Iris pigment epithelial cell (primary cell): ENCODE data around the gene CLOCK.

Experiments used
- DNase-seq: peaks from one replicate; pipeline ENCODE4 v3.0.0-alpha.2; 2011; ENCODE audit warnings: low read depth

Gene CLOCK

GRCh38 chr4:55543858-55544257 is 2.9 kb downstream of the CLOCK start:
- DNase-seq, result no peak

- no peak for DNase-seq
Observed at GRCh38 chr4:55540271-55540670, 6.4 kb downstream of the CLOCK start.

- DNase-seq, result peak; percentile 28
Observed at GRCh38 chr4:55539658-55540057, 7.1 kb downstream of the CLOCK start.

- DNase-seq, result no peak
Observed at GRCh38 chr4:55538531-55538930, 8.2 kb downstream of the CLOCK start.

GRCh38 chr4:55534306-55534705 is 12.4 kb downstream of the CLOCK start:
- no peak for DNase-seq

GRCh38 chr4:55530691-55531090 is 16.0 kb downstream of the CLOCK start:
- DNase-seq, result no peak

GRCh38 chr4:55530167-55530566 is 16.5 kb downstream of the CLOCK start:
- DNase-seq, result no peak

- no peak for DNase-seq
Observed at GRCh38 chr4:55528491-55528890, 18.2 kb downstream of the CLOCK start.

GRCh38 chr4:55524844-55525571 is 21.7 kb downstream of the CLOCK start:
- peak; percentile 36 for DNase-seq

- no peak for DNase-seq
Observed at GRCh38 chr4:55518442-55518841, 28.3 kb downstream of the CLOCK start.

- no peak for DNase-seq
Observed at GRCh38 chr4:55517526-55518229, 29.0 kb downstream of the CLOCK start.

GRCh38 chr4:55512922-55513571 is 33.7 kb downstream of the CLOCK start:
- DNase-seq, result peak; percentile 33

GRCh38 chr4:55512077-55512476 is 34.6 kb downstream of the CLOCK start:
- DNase-seq, result no peak

GRCh38 chr4:55510685-55511084 is 36.0 kb downstream of the CLOCK start:
- DNase-seq, result no peak

GRCh38 chr4:55509266-55509665 is 37.4 kb downstream of the CLOCK start:
- DNase-seq, result peak; percentile 10

- no peak for DNase-seq
Observed at GRCh38 chr4:55507612-55508011, 39.1 kb downstream of the CLOCK start.

- peak; percentile 84 for DNase-seq
Observed at GRCh38 chr4:55503169-55503568, 43.5 kb downstream of the CLOCK start.

GRCh38 chr4:55500072-55500471 is 46.6 kb downstream of the CLOCK start:
- DNase-seq, result no peak

GRCh38 chr4:55499495-55499894 is 47.2 kb downstream of the CLOCK start:
- DNase-seq, result no peak

- DNase-seq, result no peak
Observed at GRCh38 chr4:55498051-55498450, 48.7 kb downstream of the CLOCK start.

- DNase-seq, result peak; percentile 51
Observed at GRCh38 chr4:55491486-55491885, 55.2 kb downstream of the CLOCK start.

GRCh38 chr4:55488716-55489115 is 58.0 kb downstream of the CLOCK start:
- DNase-seq, result no peak

- peak; percentile 49 for DNase-seq
Observed at GRCh38 chr4:55485821-55486220, 60.9 kb downstream of the CLOCK start.
